ENCODE data around the gene TMEM232.

DNA sequence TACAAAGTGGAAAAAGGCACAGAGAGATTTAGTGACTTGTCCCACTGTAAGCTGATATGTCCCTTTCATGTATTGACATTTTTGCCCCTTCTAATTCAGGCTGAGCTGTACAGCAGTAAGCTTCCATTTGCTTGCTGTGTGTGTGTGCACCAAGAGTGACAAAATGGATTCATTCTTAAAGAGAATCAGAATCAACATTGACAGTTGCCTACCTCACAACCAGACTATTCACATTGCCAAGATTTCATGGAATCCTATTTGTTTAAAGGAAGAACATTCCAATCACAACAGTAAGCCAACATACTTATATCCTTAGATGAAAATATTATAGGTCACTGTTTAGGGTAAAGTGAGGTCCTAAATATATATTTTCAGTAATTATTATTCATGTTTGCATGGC lies 102.6 kb downstream of the TMEM232 start:
- TF ChIP-seq REST (IDR thresholded peaks at IDR 0.05; ENCODE audit: insufficient replicate concordance, low read depth): no peak
- TF ChIP-seq, protein P1, sequence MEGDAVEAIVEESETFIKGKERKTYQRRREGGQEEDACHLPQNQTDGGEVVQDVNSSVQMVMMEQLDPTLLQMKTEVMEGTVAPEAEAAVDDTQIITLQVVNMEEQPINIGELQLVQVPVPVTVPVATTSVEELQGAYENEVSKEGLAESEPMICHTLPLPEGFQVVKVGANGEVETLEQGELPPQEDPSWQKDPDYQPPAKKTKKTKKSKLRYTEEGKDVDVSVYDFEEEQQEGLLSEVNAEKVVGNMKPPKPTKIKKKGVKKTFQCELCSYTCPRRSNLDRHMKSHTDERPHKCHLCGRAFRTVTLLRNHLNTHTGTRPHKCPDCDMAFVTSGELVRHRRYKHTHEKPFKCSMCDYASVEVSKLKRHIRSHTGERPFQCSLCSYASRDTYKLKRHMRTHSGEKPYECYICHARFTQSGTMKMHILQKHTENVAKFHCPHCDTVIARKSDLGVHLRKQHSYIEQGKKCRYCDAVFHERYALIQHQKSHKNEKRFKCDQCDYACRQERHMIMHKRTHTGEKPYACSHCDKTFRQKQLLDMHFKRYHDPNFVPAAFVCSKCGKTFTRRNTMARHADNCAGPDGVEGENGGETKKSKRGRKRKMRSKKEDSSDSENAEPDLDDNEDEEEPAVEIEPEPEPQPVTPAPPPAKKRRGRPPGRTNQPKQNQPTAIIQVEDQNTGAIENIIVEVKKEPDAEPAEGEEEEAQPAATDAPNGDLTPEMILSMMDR (IDR thresholded peaks at IDR 0.05; ENCODE audit: insufficient read depth, low read length): no peak

Measured in HL-60 (cell line).